Measurements from ENCODE around the gene CPN2. TPM values are rescaled to one million over a fixed set of nuclear protein-coding genes. Genes with fewer than 3 reads are reported as not detected.

CPN2 gene
- total RNA-seq, 4 donors from 2014 or later = 0.14 TPM; not detected in 3

DNA sequence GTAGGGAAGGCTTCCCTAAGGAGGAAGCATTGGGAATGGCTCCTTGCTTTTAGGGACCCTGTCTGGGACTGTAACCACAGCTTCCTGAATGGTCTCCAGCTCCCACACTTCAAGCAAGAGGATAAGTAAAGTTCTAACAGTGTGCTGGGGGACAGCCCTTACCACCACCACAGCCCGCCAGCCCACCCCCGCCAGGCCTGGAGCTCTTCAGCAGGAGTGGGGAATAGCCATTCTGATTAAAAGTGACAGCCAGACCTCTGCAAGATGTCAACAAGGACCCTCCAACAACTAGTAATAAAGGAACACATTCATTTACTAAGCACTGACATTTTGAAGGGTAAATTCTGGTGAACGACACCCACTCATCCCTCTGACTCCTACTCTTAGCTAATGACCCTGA is 49.4 kb downstream of the CPN2 start:
- H3K9me3 ChIP-seq = no peaks in the 10 kb centered on the region
- H3K4me1 ChIP-seq = peaks cover 0 to 19% (median 9%) of the 10 kb centered on the region in 4 donors
- DNase-seq = no peak
- TF ChIP-seq POLR2AphosphoS5 (IDR thresholded peaks at IDR 0.05) = no peak
- TF ChIP-seq POLR2A (IDR thresholded peaks at IDR 0.05) = no peak
- TF ChIP-seq, protein P1, sequence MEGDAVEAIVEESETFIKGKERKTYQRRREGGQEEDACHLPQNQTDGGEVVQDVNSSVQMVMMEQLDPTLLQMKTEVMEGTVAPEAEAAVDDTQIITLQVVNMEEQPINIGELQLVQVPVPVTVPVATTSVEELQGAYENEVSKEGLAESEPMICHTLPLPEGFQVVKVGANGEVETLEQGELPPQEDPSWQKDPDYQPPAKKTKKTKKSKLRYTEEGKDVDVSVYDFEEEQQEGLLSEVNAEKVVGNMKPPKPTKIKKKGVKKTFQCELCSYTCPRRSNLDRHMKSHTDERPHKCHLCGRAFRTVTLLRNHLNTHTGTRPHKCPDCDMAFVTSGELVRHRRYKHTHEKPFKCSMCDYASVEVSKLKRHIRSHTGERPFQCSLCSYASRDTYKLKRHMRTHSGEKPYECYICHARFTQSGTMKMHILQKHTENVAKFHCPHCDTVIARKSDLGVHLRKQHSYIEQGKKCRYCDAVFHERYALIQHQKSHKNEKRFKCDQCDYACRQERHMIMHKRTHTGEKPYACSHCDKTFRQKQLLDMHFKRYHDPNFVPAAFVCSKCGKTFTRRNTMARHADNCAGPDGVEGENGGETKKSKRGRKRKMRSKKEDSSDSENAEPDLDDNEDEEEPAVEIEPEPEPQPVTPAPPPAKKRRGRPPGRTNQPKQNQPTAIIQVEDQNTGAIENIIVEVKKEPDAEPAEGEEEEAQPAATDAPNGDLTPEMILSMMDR (IDR thresholded peaks at IDR 0.05) = no peak
- TF ChIP-seq EP300 (IDR thresholded peaks at IDR 0.05; ENCODE audit: low read depth) = no peak
- no peak overlapping the region for H3K27ac ChIP-seq
- in situ Hi-C loops (cut with MboI; ENCODE audit: low pct_ligation_motif_present in 1 of 4, low pct_unique_long_range_greater_than_20kb in 1 of 4, low sequenced_read_pairs in 3 of 4) = loop anchor here (25.0 kb wide), 3 partner anchors 164 to 639 kb away; partner anchors contain the start of gene HES1 (in 1 of the 4)
- peaks cover 21% of the 10 kb centered on the region for H3K27me3 ChIP-seq
- 91 to 100% methylated on average over 1 to 3 of the region's 3 CpGs for WGBS, 2 donors (ENCODE audit: low coverage in 1 of 2)
- H3K36me3 ChIP-seq = no peaks in the 10 kb centered on the region
- intact Hi-C loops (cut with DNase I; ENCODE audit: low total_unique reads) = no loop called here
- no peak overlapping the region for H3K4me3 ChIP-seq

DNA sequence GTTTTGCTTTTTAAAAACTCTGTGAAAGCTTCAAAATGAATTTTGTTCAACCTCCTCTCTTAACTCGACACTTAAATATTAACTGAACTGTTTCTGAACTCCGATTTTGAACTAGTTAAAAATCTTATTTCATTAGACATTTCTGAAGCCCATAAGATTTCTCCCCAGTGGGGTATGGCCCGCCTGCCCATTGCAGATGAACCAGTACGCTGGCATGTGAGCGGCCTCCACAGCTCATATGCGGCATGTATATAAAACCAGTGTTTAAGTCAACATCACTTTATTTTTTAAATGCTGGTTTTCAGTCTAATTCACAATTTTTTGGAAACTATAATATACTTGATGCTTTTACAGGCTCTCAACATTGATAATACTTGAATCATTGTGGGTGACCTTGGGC is 50.2 kb downstream of the CPN2 start:
- Histone ChIP-seq H3K9me3 (no peaks in the 10 kb centered on the region), H3K27ac (peak overlapping the region in 1 of 4 donors; percentile 77), H3K4me3 (no peak overlapping the region), H3K4me1 (peaks cover 0 to 20% (median 12%) of the 10 kb centered on the region in 4 donors), H3K27me3 (peaks cover 22% of the 10 kb centered on the region), H3K36me3 (no peaks in the 10 kb centered on the region)
- DNase-seq = no peak
- TF ChIP-seq EP300 (IDR thresholded peaks at IDR 0.05; ENCODE audit: low read depth) (no peak), POLR2AphosphoS5 (IDR thresholded peaks at IDR 0.05) (no peak), POLR2A (IDR thresholded peaks at IDR 0.05) (no peak)
- TF ChIP-seq, protein P1 (IDR thresholded peaks at IDR 0.05) = no peak
- in situ Hi-C loops (cut with MboI; ENCODE audit: low pct_ligation_motif_present in 1 of 4, low pct_unique_long_range_greater_than_20kb in 1 of 4, low sequenced_read_pairs in 3 of 4) = loop anchor here (25.0 kb wide), 3 partner anchors 164 to 639 kb away; partner anchors contain the start of gene HES1 (in 1 of the 4)
- WGBS, 2 donors (ENCODE audit: low coverage in 1 of 2) = 93 to 97% methylated on average over 6 of the region's 6 CpGs
- intact Hi-C loops (cut with DNase I; ENCODE audit: low total_unique reads) = no loop called here

DNA sequence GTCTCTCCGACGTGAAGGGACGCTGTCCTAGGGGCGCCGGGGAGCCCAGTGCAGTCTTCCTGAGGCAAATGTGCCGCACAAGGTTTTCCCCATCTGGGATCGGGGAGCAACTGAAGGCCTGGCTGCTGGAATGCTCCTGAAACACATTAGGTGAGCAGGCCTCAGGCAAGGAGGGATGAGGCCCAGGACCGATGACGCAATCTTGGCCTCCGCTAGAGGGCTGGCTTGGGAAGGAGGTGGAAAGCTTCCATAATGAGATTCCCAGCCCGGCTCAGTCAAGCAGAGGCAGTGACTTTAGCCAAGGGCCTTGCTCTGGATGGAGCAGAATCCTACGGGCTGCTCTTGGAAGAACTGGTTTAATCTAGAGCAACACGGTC is 50.8 kb downstream of the CPN2 start:
- 75 to 78% methylated on average over 5 to 13 of the region's 13 CpGs for WGBS, 2 donors (ENCODE audit: low coverage in 1 of 2)
- no peak for TF ChIP-seq EP300 (IDR thresholded peaks at IDR 0.05; ENCODE audit: low read depth)
- TF ChIP-seq, protein P1 (IDR thresholded peaks at IDR 0.05) = no peak
- no peak for TF ChIP-seq POLR2A (IDR thresholded peaks at IDR 0.05)
- peak in 1 of 3 donors; percentile 38 for TF ChIP-seq POLR2AphosphoS5 (IDR thresholded peaks at IDR 0.05)
- Histone ChIP-seq H3K36me3 (no peaks in the 10 kb centered on the region), H3K27ac (peak overlapping the region; percentile 55 to 79 (median 69)), H3K4me3 (no peak overlapping the region), H3K4me1 (peaks cover 0 to 20% (median 12%) of the 10 kb centered on the region in 4 donors), H3K27me3 (peaks cover 22% of the 10 kb centered on the region), H3K9me3 (no peaks in the 10 kb centered on the region)
- DNase-seq = peak; percentile 66
- in situ Hi-C loops (cut with MboI; ENCODE audit: low pct_ligation_motif_present in 1 of 4, low pct_unique_long_range_greater_than_20kb in 1 of 4, low sequenced_read_pairs in 3 of 4) (loop anchor here (25.0 kb wide), 3 partner anchors 163 to 638 kb away; partner anchors contain the start of gene HES1 (in 1 of the 4)), intact Hi-C loops (cut with DNase I; ENCODE audit: low total_unique reads) (no loop called here)

DNA sequence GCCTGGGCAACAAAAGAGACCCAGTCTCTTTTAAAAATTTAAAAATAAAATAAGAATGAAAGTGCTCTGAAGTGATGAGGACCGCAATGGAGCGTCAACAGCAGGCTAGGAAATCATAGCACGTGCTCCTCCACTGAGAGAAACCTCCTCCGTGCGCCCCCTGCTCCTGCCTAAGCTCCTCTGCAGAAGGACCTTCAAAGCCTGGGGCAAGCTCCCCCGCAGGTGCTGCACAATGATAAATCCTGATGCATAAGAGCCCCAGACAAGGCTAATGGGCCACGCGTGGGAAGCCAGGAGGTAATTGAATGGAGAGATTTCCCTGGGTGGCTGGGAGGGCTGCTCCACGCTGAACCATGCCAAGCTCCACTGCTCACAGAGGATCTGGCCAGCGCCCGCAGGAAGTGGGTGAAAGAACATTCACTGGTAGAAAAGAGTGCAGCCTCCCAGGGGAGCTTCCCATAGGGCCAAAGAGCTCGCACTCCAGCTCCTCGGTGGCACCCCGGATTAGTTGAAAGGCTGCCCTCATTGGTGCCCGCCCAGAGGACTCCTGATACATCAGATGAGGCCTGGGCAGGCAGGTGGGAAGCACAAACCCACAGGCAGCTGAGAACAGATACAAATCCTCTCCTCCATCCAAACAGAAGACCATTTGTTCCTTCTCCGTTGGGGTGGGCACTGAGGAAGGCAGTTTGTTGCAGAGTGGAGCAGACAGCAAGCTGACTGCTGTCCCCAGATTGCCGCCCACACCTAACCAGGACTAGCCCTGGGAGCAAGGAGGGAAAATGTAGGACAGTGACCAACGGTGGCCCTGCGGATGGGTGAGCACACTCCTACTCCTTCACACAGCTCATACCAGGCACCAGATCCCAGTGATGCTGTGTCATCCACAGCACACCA is 52.5 kb downstream of the CPN2 start:
- H3K27me3 ChIP-seq = peaks cover 22% of the 10 kb centered on the region
- no peak for DNase-seq
- H3K4me1 ChIP-seq = peaks cover 0 to 20% (median 12%) of the 10 kb centered on the region in 4 donors
- intact Hi-C loops (cut with DNase I; ENCODE audit: low total_unique reads) (no loop called here), in situ Hi-C loops (cut with MboI; ENCODE audit: low pct_ligation_motif_present in 1 of 4, low pct_unique_long_range_greater_than_20kb in 1 of 4, low sequenced_read_pairs in 3 of 4) (no loop called here)
- H3K36me3 ChIP-seq = no peaks in the 10 kb centered on the region
- TF ChIP-seq POLR2AphosphoS5 (IDR thresholded peaks at IDR 0.05) = no peak
- TF ChIP-seq, protein P1 (IDR thresholded peaks at IDR 0.05) = no peak
- TF ChIP-seq POLR2A (IDR thresholded peaks at IDR 0.05) = no peak
- TF ChIP-seq EP300 (IDR thresholded peaks at IDR 0.05; ENCODE audit: low read depth) = no peak
- H3K27ac ChIP-seq = no peak overlapping the region
- WGBS, 2 donors (ENCODE audit: low coverage in 1 of 2) = 88 to 90% methylated on average over 9 to 19 of the region's 19 CpGs
- H3K4me3 ChIP-seq = no peak overlapping the region
- H3K9me3 ChIP-seq = no peaks in the 10 kb centered on the region

All from transverse colon (tissue), 4 donors.